Trophoblast cell (in vitro differentiated cells and primary cell): ENCODE measurements around the gene NR5A2.

Experiments
- DNase-seq, 2 donors: peaks; one replicate each; pipeline ENCODE4 v3.0.0-alpha.2; 2016
- H2AFZ ChIP-seq: 2 replicates; pipeline ENCODE4 v1.6.1; 2013; ENCODE audit warnings: low read length, moderate library complexity, mild to moderate bottlenecking; ENCODE audit not compliant: insufficient read depth, poor library complexity
- H2AK5ac ChIP-seq: 2 replicates; pipeline ENCODE4 v1.6.1; 2013; ENCODE audit warnings: mild to moderate bottlenecking, low read length
- H2BK120ac ChIP-seq: 2 replicates; pipeline ENCODE4 v1.6.1; 2013; ENCODE audit warnings: low read length, mild to moderate bottlenecking, moderate library complexity; ENCODE audit not compliant: insufficient read depth, poor library complexity
- H2BK12ac ChIP-seq: 2 replicates; pipeline ENCODE4 v1.6.1; 2013; ENCODE audit warnings: mild to moderate bottlenecking, low read length, moderate library complexity
- H2BK5ac ChIP-seq: 2 replicates; pipeline ENCODE4 v1.6.1; 2013; ENCODE audit warnings: low read length, low read depth, moderate library complexity, mild to moderate bottlenecking; ENCODE audit not compliant: poor library complexity
- H3K14ac ChIP-seq: 2 replicates; pipeline ENCODE4 v1.6.1; 2013; ENCODE audit warnings: mild to moderate bottlenecking, low read length
- H3K18ac ChIP-seq: 2 replicates; pipeline ENCODE4 v1.6.1; 2013; ENCODE audit warnings: mild to moderate bottlenecking, low read length
- H3K23ac ChIP-seq: 2 replicates; pipeline ENCODE4 v1.6.1; 2013; ENCODE audit warnings: low read length
- H3K27ac ChIP-seq: 2 replicates; pipeline ENCODE4 v1.5.1; 2013; ENCODE audit warnings: low read depth, mild to moderate bottlenecking, inconsistent platforms, low read length, moderate library complexity
- H3K27me3 ChIP-seq: 2 replicates; pipeline ENCODE4 v1.6.1; 2013; ENCODE audit warnings: inconsistent platforms, mild to moderate bottlenecking, low read length, moderate library complexity; ENCODE audit not compliant: insufficient read depth
- H3K36me3 ChIP-seq, 2 experiments: 1 replicate in 1 of 2; 2 replicates in 1 of 2; pipeline ENCODE4 v1.6.1; 2013; ENCODE audit warnings: low read length in 2 of 2, mild to moderate bottlenecking in 2 of 2, moderate library complexity in 1 of 2; ENCODE audit not compliant: insufficient read depth in 2 of 2, control insufficient read depth in 1 of 2
- H3K4ac ChIP-seq: 2 replicates; pipeline ENCODE4 v1.6.1; 2013; ENCODE audit warnings: low read depth, mild to moderate bottlenecking, low read length, moderate library complexity
- H3K4me1 ChIP-seq, 2 experiments: 1 replicate in 1 of 2; 2 replicates in 1 of 2; pipeline ENCODE4 v1.6.1; 2013; ENCODE audit warnings: low read length in 2 of 2, mild to moderate bottlenecking in 2 of 2, moderate library complexity in 1 of 2; ENCODE audit not compliant: insufficient read depth in 2 of 2, control insufficient read depth in 1 of 2
- H3K4me2 ChIP-seq: 2 replicates; pipeline ENCODE4 v1.6.1; 2013; ENCODE audit warnings: inconsistent platforms, mild to moderate bottlenecking, low read length, moderate library complexity
- H3K4me3 ChIP-seq: 2 replicates; pipeline ENCODE4 v1.5.1; 2013; ENCODE audit warnings: mild to moderate bottlenecking, low read depth, low read length, inconsistent platforms
- H3K79me1 ChIP-seq: one replicate; pipeline ENCODE4 v1.6.1; 2013; ENCODE audit warnings: low read length
- H3K79me2 ChIP-seq: 2 replicates; pipeline ENCODE4 v1.6.1; 2013; ENCODE audit warnings: low read length, mild to moderate bottlenecking; ENCODE audit not compliant: control insufficient read depth, insufficient read depth, poor library complexity
- H3K9ac ChIP-seq: 2 replicates; pipeline ENCODE4 v1.6.1; 2013; ENCODE audit warnings: mild to moderate bottlenecking, low read length
- H3K9me3 ChIP-seq: 2 replicates; pipeline ENCODE4 v1.6.1; 2013; ENCODE audit warnings: low read depth, mild to moderate bottlenecking, control low read depth, inconsistent platforms, low read length; ENCODE audit not compliant: insufficient read depth
- H4K12ac ChIP-seq: 2 replicates; pipeline ENCODE4 v1.6.1; 2013; ENCODE audit warnings: low read depth, mild to moderate bottlenecking, low read length, moderate library complexity
- H4K8ac ChIP-seq: 2 replicates; pipeline ENCODE4 v1.6.1; 2013; ENCODE audit warnings: low read depth, mild to moderate bottlenecking, low read length, moderate library complexity
- H4K91ac ChIP-seq: one replicate; pipeline ENCODE4 v1.6.1; 2013; ENCODE audit warnings: low read depth, mild to moderate bottlenecking, low read length, moderate library complexity
- WGBS: extraction: QIAGEN DNeasy Blood & Tissue Kit; methylation state at CpG from one replicate; pipeline ENCODE4 v1.1.7; 2013; ENCODE audit warnings: missing lambda C conversion rate; ENCODE audit not compliant: insufficient read length, insufficient coverage; ENCODE audit errors: extremely low coverage; 5-methylcytosine and 5-hydroxymethylcytosine counted together

NR5A2 gene

DNA sequence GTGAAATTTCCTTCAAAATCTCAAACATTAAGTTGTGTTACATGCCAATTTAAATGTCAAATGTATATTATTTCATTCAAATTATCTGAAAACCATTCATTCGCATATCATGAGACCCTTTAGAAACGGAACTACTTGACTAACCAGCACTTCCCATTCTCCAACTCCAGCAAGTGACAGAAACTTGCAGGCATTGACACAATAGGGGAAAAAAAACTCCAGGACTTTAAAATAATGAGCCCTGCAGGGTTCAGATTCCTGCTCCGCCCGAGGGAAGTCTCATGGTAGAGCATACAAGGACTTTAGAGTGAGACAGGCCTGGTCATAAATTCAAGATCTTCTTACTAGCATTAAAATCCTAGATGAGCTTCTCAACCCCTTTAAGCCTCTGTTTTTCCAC lies 138.9 kb downstream of the NR5A2 start:
- H4K91ac ChIP-seq = no peak overlapping the region
- no peak overlapping the region for H3K9ac ChIP-seq
- H2AFZ ChIP-seq = no peak overlapping the region
- H3K14ac ChIP-seq = no peak overlapping the region
- H3K27ac ChIP-seq = no peak overlapping the region
- H3K23ac ChIP-seq = no peak overlapping the region
- H3K4me1 ChIP-seq = peaks cover 2 to 7% of the 10 kb centered on the region in 2 experiments
- peak in 1 of 2 donors; percentile 12 for DNase-seq
- no peaks in the 10 kb centered on the region for H3K36me3 ChIP-seq
- no peak overlapping the region for H3K4me3 ChIP-seq
- H2BK5ac ChIP-seq = no peak overlapping the region
- no peak overlapping the region for H2BK12ac ChIP-seq
- H3K4me2 ChIP-seq = no peak overlapping the region
- H4K8ac ChIP-seq = no peak overlapping the region
- no peaks in the 10 kb centered on the region for H3K79me1 ChIP-seq
- WGBS = no CpG with 5 or more reads among the region's 4 CpGs
- no peaks in the 10 kb centered on the region for H3K9me3 ChIP-seq
- H3K4ac ChIP-seq = no peak overlapping the region
- H2AK5ac ChIP-seq = no peak overlapping the region
- no peak overlapping the region for H2BK120ac ChIP-seq
- H3K27me3 ChIP-seq = no peaks in the 10 kb centered on the region
- no peak overlapping the region for H4K12ac ChIP-seq
- H3K18ac ChIP-seq = no peak overlapping the region
- H3K79me2 ChIP-seq = no peaks in the 10 kb centered on the region

DNA sequence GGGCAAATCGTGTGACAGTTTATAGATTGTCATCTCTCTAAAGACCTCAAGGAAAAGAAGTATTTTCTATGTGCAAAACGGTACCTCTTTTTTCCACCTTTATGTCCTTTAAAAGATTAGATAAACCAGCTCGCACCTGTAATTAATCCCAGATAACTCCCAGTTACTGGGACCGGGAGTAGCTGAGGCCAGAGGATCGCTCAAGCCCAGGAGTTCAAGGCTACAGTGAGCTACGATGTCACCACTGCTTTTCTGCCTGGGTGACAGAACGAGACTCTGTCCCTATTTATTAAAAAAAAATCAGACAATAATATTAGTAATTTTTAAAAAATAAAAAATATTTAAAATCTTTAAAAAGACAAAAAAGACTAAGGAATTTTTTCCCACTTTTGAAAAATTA lies 141.4 kb downstream of the NR5A2 start:
- Histone ChIP-seq H3K18ac (no peak overlapping the region), H3K9ac (no peak overlapping the region), H3K4me2 (no peak overlapping the region), H3K14ac (no peak overlapping the region), H4K91ac (no peak overlapping the region), H3K9me3 (no peaks in the 10 kb centered on the region), H3K27me3 (no peaks in the 10 kb centered on the region), H3K4me3 (no peak overlapping the region), H2AFZ (no peak overlapping the region), H4K12ac (no peak overlapping the region), H3K79me1 (no peaks in the 10 kb centered on the region), H3K27ac (no peak overlapping the region), H2BK120ac (no peak overlapping the region), H4K8ac (no peak overlapping the region), H2BK12ac (no peak overlapping the region), H3K23ac (no peak overlapping the region), H3K4me1 (no peaks in the 10 kb centered on the region), H3K36me3 (no peaks in the 10 kb centered on the region), H2AK5ac (no peak overlapping the region), H3K4ac (no peak overlapping the region), H3K79me2 (no peaks in the 10 kb centered on the region), H2BK5ac (no peak overlapping the region)
- no peak for DNase-seq
- no CpG with 5 or more reads among the region's 7 CpGs for WGBS

DNA sequence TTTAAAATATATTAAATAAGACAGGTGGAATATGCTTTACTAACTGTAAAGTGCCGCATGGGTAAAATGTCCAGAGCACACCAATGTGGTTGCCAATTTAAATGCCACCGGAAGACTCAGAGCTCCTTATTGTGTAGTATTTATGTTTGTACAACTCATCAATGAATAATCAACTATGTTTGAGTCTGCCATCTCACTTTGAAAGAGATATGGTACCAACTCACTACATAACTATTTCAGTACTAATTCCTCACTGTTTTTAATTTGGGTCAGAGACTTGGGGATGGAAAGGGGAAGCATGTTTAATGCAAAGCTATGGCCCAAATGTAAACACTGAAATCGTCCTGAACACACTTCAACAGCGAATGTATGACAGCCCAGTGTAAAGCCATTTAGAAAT lies 144.8 kb downstream of the NR5A2 start:
- Histone ChIP-seq H3K4ac (no peak overlapping the region), H4K8ac (no peak overlapping the region), H2BK12ac (no peak overlapping the region), H3K4me1 (no peaks in the 10 kb centered on the region), H4K12ac (no peak overlapping the region), H2BK120ac (no peak overlapping the region), H3K36me3 (no peaks in the 10 kb centered on the region), H3K79me2 (no peaks in the 10 kb centered on the region), H3K27ac (no peak overlapping the region), H3K9ac (no peak overlapping the region), H3K9me3 (no peaks in the 10 kb centered on the region), H3K4me3 (no peak overlapping the region), H2BK5ac (no peak overlapping the region), H2AFZ (no peak overlapping the region), H4K91ac (no peak overlapping the region), H3K4me2 (no peak overlapping the region), H3K18ac (no peak overlapping the region), H3K27me3 (no peaks in the 10 kb centered on the region), H2AK5ac (no peak overlapping the region), H3K14ac (no peak overlapping the region), H3K79me1 (no peaks in the 10 kb centered on the region), H3K23ac (no peak overlapping the region)
- WGBS = no CpG with 5 or more reads among the region's 4 CpGs
- DNase-seq = no peak

DNA sequence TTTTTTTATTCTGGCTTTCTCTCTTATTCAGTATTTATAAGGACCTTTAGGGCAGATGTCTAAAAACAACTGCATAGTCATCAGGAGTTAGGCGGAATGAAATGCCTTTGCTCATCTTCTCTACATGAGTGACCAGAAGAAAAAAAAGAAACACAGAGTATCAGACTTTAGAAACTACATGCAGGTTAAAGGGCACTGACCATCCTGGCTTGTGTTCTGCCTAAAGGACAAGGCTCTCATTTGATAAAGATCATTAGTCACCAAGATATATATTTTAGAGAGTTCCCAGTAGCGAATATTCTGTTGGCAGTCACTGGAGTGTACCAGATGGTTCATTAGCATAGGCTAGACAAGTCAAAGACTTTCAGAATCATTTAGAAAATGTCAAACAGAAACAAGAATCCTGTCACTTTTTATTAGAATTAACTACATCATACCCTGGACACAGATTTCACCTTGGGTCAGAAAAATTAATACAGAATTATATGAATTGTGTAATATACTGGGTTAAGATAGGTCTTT lies 145.6 kb downstream of the NR5A2 start:
- H3K4ac ChIP-seq = no peak overlapping the region
- H3K79me2 ChIP-seq = no peaks in the 10 kb centered on the region
- H4K91ac ChIP-seq = no peak overlapping the region
- no peak overlapping the region for H3K27ac ChIP-seq
- no peak overlapping the region for H3K4me3 ChIP-seq
- no peak for DNase-seq
- H3K23ac ChIP-seq = no peak overlapping the region
- H3K9me3 ChIP-seq = no peaks in the 10 kb centered on the region
- no peaks in the 10 kb centered on the region for H3K27me3 ChIP-seq
- H2BK5ac ChIP-seq = no peak overlapping the region
- H3K18ac ChIP-seq = no peak overlapping the region
- H2BK12ac ChIP-seq = no peak overlapping the region
- no peak overlapping the region for H3K4me2 ChIP-seq
- no peak overlapping the region for H3K14ac ChIP-seq
- no peak overlapping the region for H2AFZ ChIP-seq
- H3K36me3 ChIP-seq = no peaks in the 10 kb centered on the region
- no peak overlapping the region for H2AK5ac ChIP-seq
- no peak overlapping the region for H4K8ac ChIP-seq
- WGBS = no CpG with 5 or more reads among the region's 2 CpGs
- no peaks in the 10 kb centered on the region for H3K4me1 ChIP-seq
- H3K9ac ChIP-seq = no peak overlapping the region
- H3K79me1 ChIP-seq = no peaks in the 10 kb centered on the region
- H4K12ac ChIP-seq = no peak overlapping the region
- H2BK120ac ChIP-seq = no peak overlapping the region
